NCI-H460 (cell line): ENCODE data around the gene TEX2. TPM values are rescaled to one million over a fixed set of nuclear protein-coding genes. Genes with fewer than 3 reads are reported as not detected.

ENCODE experiments used
- DNase-seq: peaks from one replicate; pipeline ENCODE4 v3.0.0-alpha.2; 2016; ENCODE audit warnings: low read depth; ENCODE audit errors: extremely low read depth
- total RNA-seq: library from RNA; depleted of rRNA; stranded (reverse); fragments of >200 nt; shearing (Covaris generic); gene quantifications from 2 replicates; pipeline ENCODE4 v1.2.3, GENCODE V29; 2014

The TEX2 gene
- total RNA-seq, 1 experiment from 2014 or later = 13.9 TPM

GRCh38 chr17:64165347-64165746 lies 97.7 kb downstream of the TEX2 start:
- no peak for DNase-seq

GRCh38 chr17:64164596-64165285 lies 98.3 kb downstream of the TEX2 start:
- no peak for DNase-seq

- DNase-seq = no peak
Measured at GRCh38 chr17:64163468-64163867, 99.6 kb downstream of the TEX2 start.

GRCh38 chr17:64162554-64162953 lies 100.5 kb downstream of the TEX2 start:
- DNase-seq = no peak

- DNase-seq = no peak
Measured at GRCh38 chr17:64161380-64162176, 101.5 kb downstream of the TEX2 start.

GRCh38 chr17:64160378-64160777 lies 102.7 kb downstream of the TEX2 start:
- no peak for DNase-seq

- no peak for DNase-seq
Measured at GRCh38 chr17:64158831-64159590, 104.0 kb downstream of the TEX2 start.

GRCh38 chr17:64158406-64158805 lies 104.7 kb downstream of the TEX2 start:
- no peak for DNase-seq

GRCh38 chr17:64157669-64158180 lies 105.3 kb downstream of the TEX2 start:
- no peak for DNase-seq

GRCh38 chr17:64156670-64157069 lies 106.4 kb downstream of the TEX2 start:
- DNase-seq = no peak

- DNase-seq = no peak
Measured at GRCh38 chr17:64155751-64156544, 107.1 kb downstream of the TEX2 start.

- DNase-seq = no peak
Measured at GRCh38 chr17:64155129-64155528, 107.9 kb downstream of the TEX2 start.

GRCh38 chr17:64154717-64155116 lies 108.3 kb downstream of the TEX2 start:
- no peak for DNase-seq

GRCh38 chr17:64154313-64154695 lies 108.8 kb downstream of the TEX2 start:
- no peak for DNase-seq

- DNase-seq = no peak
Measured at GRCh38 chr17:64153565-64154312, 109.3 kb downstream of the TEX2 start.

- DNase-seq = no peak
Measured at GRCh38 chr17:64152428-64153125, 110.5 kb downstream of the TEX2 start.

GRCh38 chr17:64151016-64151368 lies 112.1 kb downstream of the TEX2 start:
- DNase-seq = no peak

- no peak for DNase-seq
Measured at GRCh38 chr17:64150237-64151015, 112.6 kb downstream of the TEX2 start.
